Endodermal cell (in vitro differentiated cells): ENCODE measurements around the gene DSN1. TPM values are rescaled to one million over a fixed set of nuclear protein-coding genes. Genes with fewer than 3 reads are reported as not detected.

Source experiments
- DNase-seq: peaks from one replicate; pipeline ENCODE4 v3.0.0-alpha.2; 2017
- H3K27ac ChIP-seq: 2 replicates; pipeline ENCODE4 v1.5.1; 2013; ENCODE audit warnings: mild to moderate bottlenecking, low read depth, low read length, moderate library complexity
- H3K27me3 ChIP-seq: 2 replicates; pipeline ENCODE4 v1.6.1; 2013; ENCODE audit warnings: mild to moderate bottlenecking, low read length, moderate library complexity; ENCODE audit not compliant: insufficient read depth, control insufficient read depth, poor library complexity, severe bottlenecking
- H3K36me3 ChIP-seq: 2 replicates; pipeline ENCODE4 v1.7.0; 2013; ENCODE audit warnings: mild to moderate bottlenecking, low read length, moderate library complexity; ENCODE audit not compliant: control insufficient read depth, insufficient read depth
- H3K4me1 ChIP-seq: one replicate; pipeline ENCODE4 v1.7.0; 2013; ENCODE audit warnings: low read length; ENCODE audit not compliant: control insufficient read depth, insufficient read depth
- H3K4me3 ChIP-seq: 2 replicates; pipeline ENCODE4 v1.5.1; 2013; ENCODE audit warnings: mild to moderate bottlenecking, low read length, moderate library complexity
- H3K9ac ChIP-seq: 2 replicates; pipeline ENCODE4 v1.6.1; 2013; ENCODE audit warnings: mild to moderate bottlenecking, low read length, moderate library complexity; ENCODE audit not compliant: poor library complexity, severe bottlenecking; ENCODE audit errors: extremely low read depth
- H3K9me3 ChIP-seq: 2 replicates; pipeline ENCODE4 v1.6.1; 2013; ENCODE audit warnings: mild to moderate bottlenecking, low read length, moderate library complexity; ENCODE audit not compliant: control insufficient read depth
- H3K27ac Mint-ChIP-seq: 2 replicates; pipeline ENCODE4 v1.8.0; 2020; ENCODE audit warnings: mixed read lengths
- H3K27me3 Mint-ChIP-seq: 2 replicates; pipeline ENCODE4 v1.8.0; 2021; ENCODE audit warnings: mild to moderate bottlenecking, mixed read lengths; ENCODE audit not compliant: insufficient read depth
- H3K36me3 Mint-ChIP-seq: 2 replicates; pipeline ENCODE4 v1.8.0; 2020; ENCODE audit warnings: low read depth, mixed read lengths
- H3K4me1 Mint-ChIP-seq: 2 replicates; pipeline ENCODE4 v1.8.0; 2020; ENCODE audit warnings: mixed read lengths
- H3K4me3 Mint-ChIP-seq: 2 replicates; pipeline ENCODE4 v1.8.0; 2020; ENCODE audit warnings: mild to moderate bottlenecking, moderate library complexity, mixed read lengths
- H3K9me3 Mint-ChIP-seq: 2 replicates; pipeline ENCODE4 v1.8.0; 2020; ENCODE audit warnings: mild to moderate bottlenecking, mixed read lengths
- CTCF ChIP-seq: fragments of 200-600 bp; sonication (generic); conservative IDR thresholded peaks from 2 replicates; pipeline ENCODE4 v1.5.0; 2021; ENCODE audit warnings: antibody characterized with exemption, mild to moderate bottlenecking
- WGBS, 2 experiments: methylation state at CpG; one replicate each; pipeline versions ENCODE4 v1.1.5 to v1.1.7; 2013; ENCODE audit warnings: missing lambda C conversion rate in 2 of 2, mixed read lengths in 1 of 2; ENCODE audit not compliant: insufficient coverage in 1 of 2, insufficient read length in 1 of 2; 5-methylcytosine and 5-hydroxymethylcytosine counted together
- total RNA-seq, 2 donors: library from RNA; stranded (reverse); fragmentation: NEBNext Ultra II Directional in 1 of 2; extraction: Animal tissue kit (Norgen Biotek cat#: 25700) in 1 of 2; gene quantifications; 2 replicates in 1 of 2; 3 replicates in 1 of 2; pipeline ENCODE4 v1.2.1, GENCODE V29; 2021

The DSN1 gene
- total RNA-seq, 2 donors from 2014 or later = 21.4 to 32.4 TPM

DNA sequence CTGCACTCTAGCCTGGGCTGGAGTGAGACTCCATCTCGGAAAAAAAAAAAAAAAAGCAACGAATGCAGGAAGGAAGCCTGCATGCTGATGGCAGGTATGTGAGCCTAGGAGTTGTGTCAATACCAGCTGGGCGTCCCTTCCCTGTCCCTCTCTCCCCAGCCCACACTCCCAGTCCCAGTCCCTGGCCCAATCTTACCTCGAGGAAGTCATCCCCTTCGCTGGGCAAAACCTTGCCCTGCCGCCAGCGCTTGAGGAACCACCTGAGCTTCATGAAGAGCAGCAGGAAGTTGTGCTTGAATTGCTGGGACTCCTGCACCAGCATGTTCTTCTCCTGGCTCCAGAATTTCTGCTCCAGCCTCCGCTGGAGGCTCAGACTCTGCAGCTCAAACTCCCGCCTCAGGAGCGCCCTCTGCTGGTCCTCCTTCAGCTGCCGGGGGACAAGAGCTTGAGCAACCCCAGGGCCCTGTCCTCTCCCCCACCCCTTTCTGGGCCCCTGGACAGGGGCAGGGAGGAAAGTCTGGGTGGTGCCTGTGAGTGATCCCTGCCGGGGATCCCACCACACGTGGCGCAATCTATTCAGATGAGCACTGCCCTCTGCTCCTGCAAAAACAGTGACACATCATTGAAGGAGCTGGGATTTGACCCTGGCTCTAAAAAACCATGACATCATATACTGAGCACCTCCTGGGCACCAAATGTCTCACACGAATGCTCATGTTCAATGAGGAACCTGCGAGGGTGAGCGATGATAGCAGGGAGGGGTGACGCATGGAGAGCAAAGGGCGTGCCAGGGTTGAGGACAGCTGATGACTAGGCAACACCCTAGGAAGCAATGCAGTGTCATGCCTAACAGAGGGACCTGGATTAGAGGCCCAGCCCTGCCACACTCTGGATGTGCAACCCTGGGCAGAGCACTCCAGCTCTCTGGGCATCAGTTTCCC lies 35.0 kb upstream of the DSN1 start:
- H3K36me3 ChIP-seq = peaks cover 80% of the 10 kb centered on the region
- H3K27ac ChIP-seq = no peak overlapping the region
- peak; percentile 92 for DNase-seq
- no peak overlapping the region for H3K9ac ChIP-seq
- no peak overlapping the region for H3K4me3 Mint-ChIP-seq
- peak overlapping the region; percentile 75 for H3K27ac Mint-ChIP-seq
- 85 to 92% methylated on average over 13 to 18 of the region's 19 CpGs for WGBS, 2 experiments
- no peak overlapping the region for H3K4me3 ChIP-seq
- H3K27me3 ChIP-seq = no peaks in the 10 kb centered on the region
- H3K9me3 Mint-ChIP-seq = no peaks in the 10 kb centered on the region
- TF ChIP-seq CTCF = peak; percentile 90
- H3K9me3 ChIP-seq = no peaks in the 10 kb centered on the region
- peaks cover 74% of the 10 kb centered on the region for H3K36me3 Mint-ChIP-seq
- no peaks in the 10 kb centered on the region for H3K4me1 ChIP-seq
- H3K27me3 Mint-ChIP-seq = no peaks in the 10 kb centered on the region
- H3K4me1 Mint-ChIP-seq = peaks cover 7% of the 10 kb centered on the region

GRCh38 chr20:36806049-36806448 lies 32.5 kb upstream of the DSN1 start:
- Histone ChIP-seq H3K4me3 (no peak overlapping the region), H3K27me3 (no peaks in the 10 kb centered on the region), H3K27ac (no peak overlapping the region), H3K36me3 (peaks cover 85% of the 10 kb centered on the region), H3K4me1 (no peaks in the 10 kb centered on the region), H3K9me3 (no peaks in the 10 kb centered on the region), H3K9ac (no peak overlapping the region)
- DNase-seq = no peak
- Mint-ChIP-seq H3K27me3 (no peaks in the 10 kb centered on the region), H3K9me3 (no peaks in the 10 kb centered on the region), H3K27ac (no peak overlapping the region), H3K4me3 (no peak overlapping the region), H3K36me3 (peaks cover 81% of the 10 kb centered on the region), H3K4me1 (no peaks in the 10 kb centered on the region)
- TF ChIP-seq CTCF = no peak
- 87 to 97% methylated on average over 3 of the region's 5 CpGs for WGBS, 2 experiments

DNA sequence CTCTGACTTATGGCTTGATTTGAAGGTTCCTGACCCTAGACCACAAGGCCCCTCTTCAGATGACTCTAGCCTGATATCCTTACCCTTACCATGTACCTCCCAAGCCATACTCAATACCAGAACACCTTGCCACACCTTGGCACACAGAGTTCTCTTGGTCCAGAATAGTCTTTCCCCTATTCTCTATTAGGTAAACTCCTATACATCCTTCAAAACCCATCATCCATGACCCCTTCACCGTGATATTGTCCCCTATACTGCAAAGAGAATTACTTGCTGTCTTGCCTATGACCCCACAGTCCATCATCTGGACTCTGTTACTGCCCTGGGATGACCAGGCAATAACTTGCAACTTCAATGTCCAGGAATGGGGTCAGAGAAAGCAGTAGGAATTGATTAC lies 31.8 kb upstream of the DSN1 start:
- Histone ChIP-seq H3K4me3 (no peak overlapping the region), H3K9me3 (no peaks in the 10 kb centered on the region), H3K36me3 (peaks cover 85% of the 10 kb centered on the region), H3K27ac (no peak overlapping the region), H3K4me1 (no peaks in the 10 kb centered on the region), H3K27me3 (no peaks in the 10 kb centered on the region), H3K9ac (no peak overlapping the region)
- DNase-seq = no peak
- 100% methylated on average over 1 of the region's 1 CpG; no CpG with 5 or more reads in 1 of the 2 experiments for WGBS, 2 experiments
- Mint-ChIP-seq H3K4me3 (no peak overlapping the region), H3K27ac (no peak overlapping the region), H3K9me3 (no peaks in the 10 kb centered on the region), H3K36me3 (peaks cover 81% of the 10 kb centered on the region), H3K27me3 (no peaks in the 10 kb centered on the region), H3K4me1 (no peaks in the 10 kb centered on the region)
- TF ChIP-seq CTCF = no peak
